NCI-H1092 treated with DMSO at 0.1 percent for 48 hours (cell line): Measurements from ENCODE around the gene SHOC1.
"Not testable (repeated sequence)": the region's sequence is repeated elsewhere in the genome, so short reads cannot be mapped to it uniquely, and the experiment has no call there.

Experiments
- DNase-seq: peaks from one replicate; lab custom pipeline; 2025; lab: John Stamatoyannopoulos, UW

SHOC1 gene

GRCh38 chr9:111794835-111795556, at the start of gene SHOC1:
TSS of gene SHOC1 (minus strand) at chr9:111794937. CDS start at chr9:111791418, 3,519 bp downstream.
- DNase-seq = no peak

DNA sequence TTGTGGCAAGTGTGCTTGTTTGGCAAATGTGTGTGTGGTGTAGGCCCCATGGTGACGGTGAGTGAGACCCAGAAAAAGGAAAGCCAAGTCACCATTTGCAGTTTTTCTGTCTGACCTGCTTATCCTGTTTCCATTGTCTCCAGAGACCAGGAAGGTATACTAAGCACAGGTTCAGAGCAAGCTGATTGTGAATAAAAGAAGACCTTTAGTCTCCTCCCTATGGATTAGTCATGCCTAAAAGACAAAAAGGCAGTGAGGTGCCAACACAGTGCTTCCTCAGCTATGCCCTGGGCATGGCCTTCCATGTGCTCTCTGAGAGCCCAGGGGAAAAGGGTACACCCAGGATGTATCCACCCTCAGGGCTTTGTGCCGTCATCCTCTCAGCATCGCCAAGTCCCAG, 49.2 kb upstream of the SHOC1 start:
- DNase-seq = no peak

DNA sequence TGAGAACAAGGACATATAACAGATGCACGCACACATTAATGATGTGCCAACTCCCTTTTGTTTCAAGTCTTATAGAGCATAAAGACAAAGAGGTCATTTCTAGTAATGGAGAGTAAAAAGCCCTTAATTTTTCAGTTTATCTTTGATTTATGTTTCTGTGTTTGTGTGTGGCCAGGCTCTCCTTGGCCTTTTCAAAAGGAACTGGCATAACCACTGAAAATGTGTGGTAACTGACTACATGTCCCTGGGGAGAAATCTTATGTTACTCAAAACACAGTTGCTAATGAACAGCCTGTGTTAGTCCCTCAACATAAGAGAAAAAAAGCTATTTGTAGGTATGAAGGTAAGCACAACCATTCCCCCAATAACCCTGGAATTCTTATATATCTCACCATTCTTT, 47.6 kb upstream of the SHOC1 start:
- DNase-seq = no peak

GRCh38 chr9:111840442-111840841, 45.7 kb upstream of the SHOC1 start:
- DNase-seq = no peak

- DNase-seq = no peak
Measured at GRCh38 chr9:111839987-111840386, 45.2 kb upstream of the SHOC1 start.

DNA sequence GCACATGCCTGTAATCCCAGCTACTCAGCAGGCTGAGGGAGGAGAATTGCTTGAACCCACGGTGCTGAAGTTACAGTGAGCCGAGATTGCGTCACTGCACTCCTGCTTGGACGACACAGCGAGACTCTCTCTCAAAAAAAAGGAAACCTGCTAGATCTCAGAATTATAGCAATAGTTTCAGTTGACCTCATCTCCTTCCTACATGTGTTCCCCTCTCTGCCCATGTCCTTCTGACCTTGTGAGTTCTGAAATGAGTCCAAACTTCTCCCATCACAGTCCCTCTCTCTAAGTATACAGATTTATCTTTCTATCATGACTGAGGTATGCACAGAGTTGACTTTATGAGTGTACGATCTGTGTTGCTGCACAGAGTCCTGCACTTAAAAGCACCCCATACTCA, 44.6 kb upstream of the SHOC1 start:
- DNase-seq = no peak

DNA sequence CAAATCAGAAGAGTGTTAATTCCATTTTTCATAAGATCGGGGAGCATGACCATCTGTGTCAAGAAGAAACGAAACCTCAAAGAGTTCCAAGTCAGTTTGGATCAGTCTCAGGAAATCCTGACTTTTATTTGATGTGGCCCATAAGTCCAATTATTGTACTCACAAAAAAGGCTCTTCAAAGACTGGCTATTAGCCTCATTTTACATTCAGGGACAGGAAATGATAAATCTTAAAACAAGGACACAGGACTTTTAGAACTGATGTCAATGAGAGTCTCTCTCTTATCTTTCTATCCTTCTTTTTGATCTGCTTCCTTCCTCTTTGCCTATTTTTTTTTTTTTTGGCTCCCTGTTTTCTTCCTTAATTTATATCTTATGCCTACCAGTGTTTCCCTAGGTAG, 43.7 kb upstream of the SHOC1 start:
- no peak for DNase-seq

- DNase-seq = no peak
Measured at GRCh38 chr9:111836311-111836710, 41.6 kb upstream of the SHOC1 start.

DNA sequence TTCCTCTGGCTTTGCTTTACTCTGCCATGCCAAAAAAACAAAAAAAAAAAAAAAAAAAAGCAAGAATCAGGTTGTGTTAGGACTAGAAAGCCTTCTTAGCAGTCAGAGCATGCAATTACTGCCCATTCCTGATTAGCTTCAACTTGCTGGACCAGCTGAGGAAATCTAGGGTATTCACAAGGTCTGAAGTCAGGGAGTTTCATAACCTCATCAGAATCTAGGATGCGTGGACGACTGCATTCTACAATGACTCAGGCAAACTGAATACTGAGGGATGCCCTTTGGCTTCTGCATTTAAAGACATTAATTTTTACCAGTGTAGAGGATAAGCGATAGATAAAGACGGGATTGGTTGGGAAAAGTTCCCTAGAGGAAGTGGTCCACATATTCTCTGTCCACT, 39.2 kb upstream of the SHOC1 start:
- DNase-seq = no peak

DNA sequence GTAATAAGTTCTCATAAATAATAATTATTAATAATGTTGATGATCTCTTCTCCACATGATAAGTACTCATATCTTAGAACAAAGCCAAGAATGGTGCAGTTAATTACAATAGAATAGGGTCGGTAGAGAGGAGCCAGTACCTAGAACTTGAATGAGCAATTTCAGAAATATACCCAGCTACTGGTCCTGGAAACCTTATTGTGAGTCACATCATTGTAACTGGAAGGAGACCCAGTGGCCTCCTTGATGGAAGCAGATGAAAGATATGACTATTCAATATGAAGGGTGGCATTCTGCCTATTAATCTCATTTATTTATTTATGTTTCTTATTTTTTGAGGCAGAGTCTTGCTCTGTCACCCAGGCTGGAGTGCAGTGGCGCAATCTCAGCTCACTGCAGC, 37.7 kb upstream of the SHOC1 start:
- no peak for DNase-seq

- DNase-seq = no peak
Measured at GRCh38 chr9:111831371-111832108, 36.8 kb upstream of the SHOC1 start.

DNA sequence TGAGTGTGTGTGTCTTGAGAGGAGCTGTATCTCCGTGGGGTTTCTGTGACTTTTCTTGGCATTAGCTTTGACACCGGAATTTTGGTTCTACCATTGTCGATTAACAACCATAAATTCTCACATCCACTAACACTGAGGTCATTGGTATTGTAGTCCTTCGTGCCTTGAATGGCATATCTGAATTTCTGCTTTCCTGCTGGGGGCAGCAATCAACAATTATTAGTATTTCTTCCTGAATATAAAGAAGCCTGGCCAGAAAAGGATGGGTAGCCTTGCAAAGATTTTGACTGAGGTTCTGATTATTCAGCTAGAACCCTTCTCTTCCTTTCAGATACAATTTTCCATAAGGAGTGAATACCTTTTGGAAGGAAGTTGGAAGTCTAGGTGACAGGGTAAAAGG, 33.5 kb upstream of the SHOC1 start:
- no peak for DNase-seq

DNA sequence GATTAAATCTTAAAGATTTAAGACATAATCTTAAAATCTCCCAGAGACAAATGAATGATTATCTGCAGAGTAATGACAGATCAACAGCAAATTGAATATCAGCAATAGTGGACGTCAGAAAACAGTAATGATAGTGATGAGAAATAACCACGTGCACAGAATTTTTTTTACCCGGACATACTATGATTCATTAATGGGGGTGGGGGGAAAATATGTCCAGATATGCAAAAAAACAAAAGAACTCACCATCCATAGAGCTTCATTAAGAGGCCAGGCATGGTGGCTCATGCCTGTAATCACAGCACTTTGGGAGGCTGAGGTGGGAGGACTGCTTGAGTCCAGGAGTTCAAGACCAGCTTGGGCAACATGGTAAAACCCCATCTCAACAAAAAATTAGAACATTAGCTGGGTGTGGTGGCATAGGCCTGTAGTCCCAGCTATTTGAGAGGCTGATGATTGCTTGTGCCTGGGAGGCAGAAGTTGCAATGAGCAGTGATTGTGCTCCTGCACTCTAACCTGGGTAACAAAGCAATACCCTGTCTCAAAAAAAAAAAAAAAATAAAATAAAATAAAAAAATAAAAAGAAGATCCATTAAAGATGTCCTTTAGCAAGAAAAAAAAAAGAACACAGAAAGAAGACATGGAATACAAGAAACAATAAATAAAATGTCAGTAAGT, 30.9 kb upstream of the SHOC1 start:
- DNase-seq = no peak

DNA sequence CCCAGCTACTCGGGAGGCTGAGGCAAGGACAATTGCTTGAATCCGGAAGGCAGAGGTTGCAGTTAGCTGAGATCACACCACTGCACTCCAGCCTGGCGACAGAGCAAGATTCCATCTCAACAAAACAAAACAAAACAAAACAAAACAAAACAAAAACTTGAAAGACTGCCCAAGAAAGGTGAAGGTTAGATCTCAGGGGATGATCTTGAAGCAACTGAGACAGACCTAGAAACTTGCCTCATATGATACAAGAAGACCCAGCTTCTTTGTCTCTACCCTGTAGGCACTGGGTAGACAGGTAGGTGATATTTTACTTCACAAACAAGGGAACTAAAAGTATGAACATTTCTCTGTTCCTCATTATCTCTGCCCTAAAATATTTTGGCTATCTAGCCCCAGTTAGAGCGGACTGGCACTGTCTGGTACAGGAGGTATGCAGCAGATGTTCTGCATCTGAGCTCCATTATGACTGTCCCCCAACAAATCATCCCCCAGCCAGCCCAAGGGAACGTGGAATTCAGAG, 26.3 kb upstream of the SHOC1 start:
- no peak for DNase-seq

GRCh38 chr9:111819360-111819759, 24.6 kb upstream of the SHOC1 start:
- DNase-seq = no peak

GRCh38 chr9:111815285-111816070, 20.7 kb upstream of the SHOC1 start:
- DNase-seq = no peak

DNA sequence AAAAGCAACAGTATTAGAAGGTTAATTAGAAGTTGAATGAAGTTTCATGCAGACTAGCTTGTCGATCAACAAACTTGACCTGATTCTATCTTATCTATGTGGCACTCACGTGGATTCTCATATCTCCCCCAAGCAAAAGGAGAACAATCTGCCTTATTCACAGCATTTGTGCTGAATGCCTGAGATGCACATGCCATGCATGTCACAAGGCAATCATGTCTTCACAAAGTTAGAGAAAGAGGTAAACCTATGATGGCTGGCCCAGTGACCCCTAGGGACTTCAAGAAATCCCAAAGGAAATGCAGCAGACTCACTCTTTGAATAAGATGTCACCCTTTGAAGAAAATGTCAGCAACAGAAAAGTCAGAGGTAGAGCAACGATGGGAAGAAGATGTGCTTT, 17.6 kb upstream of the SHOC1 start:
- DNase-seq = no peak

DNA sequence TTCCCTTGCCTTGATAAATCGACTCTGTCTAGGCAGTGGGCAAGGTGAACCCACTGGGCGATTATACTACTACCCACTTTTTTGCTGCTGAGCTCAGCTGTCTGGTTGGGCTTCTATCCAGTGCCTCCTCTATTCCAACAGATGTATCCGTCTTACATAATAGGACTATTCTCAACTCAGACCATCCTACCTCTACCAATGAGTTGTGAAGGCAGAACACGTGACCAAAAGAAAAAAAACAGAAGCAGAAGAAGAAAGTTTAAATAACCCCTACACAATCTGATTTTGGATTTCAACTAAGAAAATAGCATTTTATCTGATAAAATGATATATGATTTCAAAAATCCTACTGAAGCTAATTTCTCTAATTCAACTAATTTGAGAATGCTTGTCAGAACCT, 16.2 kb upstream of the SHOC1 start:
- no peak for DNase-seq

DNA sequence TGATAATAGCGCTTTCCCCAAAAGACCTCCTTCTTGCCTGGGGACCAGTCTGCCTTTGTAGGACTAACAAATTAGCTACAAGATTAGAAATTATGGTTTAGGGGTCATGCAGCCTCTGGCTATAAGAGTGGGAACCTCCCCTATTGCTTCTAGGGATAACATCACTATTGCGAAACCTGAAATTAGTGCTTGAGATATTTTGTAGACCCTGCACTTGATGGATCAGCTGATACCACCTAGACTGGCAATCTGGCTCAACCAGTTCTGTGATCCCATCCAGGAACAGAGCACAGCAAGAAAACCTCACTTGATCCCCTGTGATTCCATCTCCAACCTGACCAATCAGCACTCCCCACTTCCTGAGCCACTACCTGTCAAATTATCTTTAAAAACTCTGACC, 15.7 kb upstream of the SHOC1 start:
- not testable (repeated sequence) for DNase-seq

DNA sequence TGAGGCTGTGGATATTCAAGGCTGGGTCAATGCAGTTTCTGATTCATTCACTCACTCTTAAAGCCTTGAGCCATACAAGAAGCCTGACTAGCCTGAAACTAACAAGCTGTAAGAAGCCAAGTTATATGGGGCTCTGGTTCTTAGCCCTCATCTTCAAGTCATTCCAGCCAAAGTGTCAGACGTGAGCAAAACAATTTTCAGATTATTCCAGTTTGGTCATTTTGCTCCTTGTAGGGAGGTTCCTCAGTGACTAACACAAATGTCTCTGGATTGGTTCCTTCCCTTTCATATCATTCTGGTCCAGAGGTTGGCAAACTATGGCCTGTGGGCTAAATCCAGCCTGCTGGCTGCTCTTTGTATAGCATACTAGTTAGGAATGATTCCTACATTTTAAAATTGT, 12.5 kb upstream of the SHOC1 start:
- DNase-seq = no peak

DNA sequence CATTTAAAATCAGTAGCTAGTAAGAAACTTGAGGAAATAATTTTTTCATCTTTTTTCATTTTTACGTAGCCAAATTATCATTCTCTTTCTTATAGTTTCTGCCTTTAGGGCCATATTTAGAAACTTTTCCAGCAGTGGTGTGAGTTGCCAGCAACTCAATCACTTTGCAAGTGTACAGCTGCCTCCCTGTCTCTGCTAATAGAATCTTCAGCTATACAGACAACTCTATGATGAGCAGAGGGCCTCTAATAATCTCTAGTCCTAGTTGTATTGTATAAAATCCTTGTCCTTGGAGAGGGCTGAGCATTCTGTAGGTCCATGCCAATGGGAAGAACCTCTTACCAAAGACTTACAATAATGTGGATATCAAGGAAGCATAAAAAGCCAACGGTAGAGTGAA, 11.5 kb upstream of the SHOC1 start:
- DNase-seq = no peak

DNA sequence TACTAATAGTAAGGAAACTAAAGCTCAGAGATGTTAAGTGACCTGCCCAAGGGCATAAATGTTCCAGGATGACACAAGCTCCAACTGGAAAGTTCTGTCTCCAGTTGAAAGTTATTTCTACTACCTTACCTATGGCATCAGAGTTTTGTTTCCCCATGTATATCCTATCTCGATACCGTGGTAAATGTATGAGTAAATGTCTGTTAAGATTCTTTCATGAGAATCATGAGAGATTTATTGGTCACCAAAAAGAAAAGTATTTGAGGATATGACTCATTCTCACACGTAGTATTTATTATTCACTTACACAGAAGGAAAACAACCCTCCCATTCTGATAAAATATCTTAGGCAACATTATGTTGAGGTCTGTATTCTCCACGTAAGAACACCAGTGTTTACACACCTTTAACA, 11.1 kb upstream of the SHOC1 start:
- DNase-seq = no peak
